A673 (cell line): ENCODE measurements around the gene IGFBP4.

Experiments
- CTCF ChIP-seq: fragments of 300-800, 200-600 bp; sonication (generic); conservative IDR thresholded peaks from 2 replicates; pipeline ENCODE4 v1.5.1; 2017; ENCODE audit warnings: low read depth, mild to moderate bottlenecking, antibody characterized with exemption, low read length, moderate library complexity, mixed read lengths
- EZH2 ChIP-seq: fragments of 200-600 bp; sonication (generic); IDR thresholded peaks from 2 replicates; pipeline ENCODE4 v1.6.1; 2017; ENCODE audit warnings: borderline replicate concordance, low read depth, mild to moderate bottlenecking, mixed read lengths, antibody characterized with exemption, low read length; ENCODE audit not compliant: poor library complexity, severe bottlenecking

DNA sequence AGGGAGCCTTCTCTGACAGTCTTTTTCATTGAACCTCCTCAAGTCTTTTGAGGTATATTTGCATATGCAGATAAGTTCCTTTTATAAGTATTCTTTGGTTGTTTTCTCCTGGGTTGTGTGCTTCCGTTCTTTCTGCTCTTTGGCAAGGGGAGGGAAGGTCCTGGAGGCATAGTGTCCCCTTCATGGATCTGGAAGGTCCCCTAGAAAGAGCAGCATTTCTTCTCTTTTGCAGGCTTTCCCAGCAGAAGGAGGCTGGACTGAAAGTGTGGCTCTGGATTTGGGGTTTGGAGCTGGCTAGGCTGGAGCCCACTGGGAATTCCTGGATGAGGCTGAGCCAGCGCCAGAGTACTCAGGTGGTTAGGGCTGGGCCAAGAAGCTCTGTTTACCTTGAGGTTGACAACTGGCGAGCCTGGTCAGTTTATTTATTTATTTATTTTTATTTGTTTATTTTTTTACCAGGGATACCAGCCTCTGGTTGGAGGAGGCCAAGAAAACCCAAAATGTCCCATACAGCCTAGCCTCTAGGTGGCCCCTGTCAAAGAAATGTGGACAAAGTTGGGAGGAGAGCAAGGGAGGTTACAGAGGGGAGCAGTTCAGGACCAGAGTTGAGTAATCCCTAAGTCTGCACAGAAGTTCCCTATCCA is 20.1 kb upstream of the IGFBP4 start:
- TF ChIP-seq EZH2: no peak
- no peak for TF ChIP-seq CTCF
